Mesenchymal stem cell (in vitro differentiated cells and primary cell): ENCODE data around the gene GLCE.

Experiments used
- DNase-seq: peaks from one replicate; pipeline ENCODE4 v3.0.0-alpha.2; 2013
- H2AFZ ChIP-seq: one replicate; pipeline ENCODE4 v1.6.1; 2013; ENCODE audit warnings: low read depth, mild to moderate bottlenecking, control low read depth, inconsistent platforms, low read length, moderate library complexity
- H2AK5ac ChIP-seq: 2 replicates; pipeline ENCODE4 v1.6.1; 2013; ENCODE audit warnings: low read length, moderate library complexity, mild to moderate bottlenecking, inconsistent platforms; ENCODE audit not compliant: severe bottlenecking
- H2BK120ac ChIP-seq: one replicate; pipeline ENCODE4 v1.6.1; 2013; ENCODE audit warnings: low read depth, mild to moderate bottlenecking, inconsistent platforms, low read length, moderate library complexity
- H2BK12ac ChIP-seq, 2 experiments: one replicate each; pipeline ENCODE4 v1.6.1; 2013; ENCODE audit warnings: inconsistent platforms in 2 of 2, low read length in 2 of 2, mild to moderate bottlenecking in 2 of 2, moderate library complexity in 2 of 2, control low read depth in 1 of 2
- H2BK15ac ChIP-seq: one replicate; pipeline ENCODE4 v1.6.1; 2013; ENCODE audit warnings: mild to moderate bottlenecking, low read depth, inconsistent platforms; ENCODE audit not compliant: poor library complexity, severe bottlenecking
- H2BK5ac ChIP-seq: 2 replicates; pipeline ENCODE4 v1.6.1; 2013; ENCODE audit warnings: low read depth, mild to moderate bottlenecking, low read length, control low read depth, inconsistent platforms; ENCODE audit not compliant: poor library complexity, severe bottlenecking
- H3K14ac ChIP-seq, 2 experiments: one replicate each; pipeline ENCODE4 v1.6.1; 2013; ENCODE audit warnings: inconsistent platforms in 2 of 2, low read length in 2 of 2, control low read depth in 1 of 2, mild to moderate bottlenecking in 1 of 2, moderate library complexity in 1 of 2
- H3K18ac ChIP-seq, 2 experiments: one replicate each; pipeline ENCODE4 v1.6.1; 2013; ENCODE audit warnings: inconsistent platforms in 2 of 2, low read length in 2 of 2, control low read depth in 1 of 2, low read depth in 1 of 2, mild to moderate bottlenecking in 1 of 2
- H3K23ac ChIP-seq, 2 experiments: one replicate each; pipeline ENCODE4 v1.6.1; 2013; ENCODE audit warnings: inconsistent platforms in 2 of 2, low read length in 2 of 2, mild to moderate bottlenecking in 2 of 2, moderate library complexity in 2 of 2, control low read depth in 1 of 2
- H3K27ac ChIP-seq: 2 replicates; pipeline ENCODE4 v1.5.1; 2013; ENCODE audit warnings: mild to moderate bottlenecking, moderate library complexity, low read length, control low read depth, inconsistent platforms; ENCODE audit not compliant: poor library complexity, severe bottlenecking
- H3K27me3 ChIP-seq, 2 experiments: 2 replicates each; pipeline versions ENCODE4 v1.6.1 to v1.7.0; 2013; ENCODE audit warnings: low read length in 2 of 2, mild to moderate bottlenecking in 2 of 2, moderate library complexity in 2 of 2, control low read depth in 1 of 2, inconsistent platforms in 1 of 2; ENCODE audit not compliant: control insufficient read depth in 1 of 2, insufficient read depth in 1 of 2
- H3K36me3 ChIP-seq, 2 experiments: 2 replicates each; pipeline versions ENCODE4 v1.6.1 to v1.7.0; 2013; ENCODE audit warnings: low read length in 2 of 2, control low read depth in 1 of 2, inconsistent platforms in 1 of 2, low read depth in 1 of 2, mild to moderate bottlenecking in 1 of 2; ENCODE audit not compliant: insufficient read depth in 2 of 2, control insufficient read depth in 1 of 2
- H3K4ac ChIP-seq, 2 experiments: one replicate each; pipeline ENCODE4 v1.6.1; 2013; ENCODE audit warnings: inconsistent platforms in 2 of 2, low read length in 2 of 2, mild to moderate bottlenecking in 2 of 2, moderate library complexity in 2 of 2, control low read depth in 1 of 2, low read depth in 1 of 2
- H3K4me1 ChIP-seq: 2 replicates; pipeline ENCODE4 v1.6.1; 2013; ENCODE audit warnings: low read depth, low read length, control low read depth; ENCODE audit not compliant: control insufficient read depth, insufficient read depth
- H3K4me2 ChIP-seq: 2 replicates; pipeline ENCODE4 v1.6.1; 2013; ENCODE audit warnings: low read length, mild to moderate bottlenecking, inconsistent platforms; ENCODE audit not compliant: poor library complexity, severe bottlenecking
- H3K4me3 ChIP-seq, 2 experiments: 2 replicates each; pipeline versions ENCODE4 v1.5.1 to v1.7.0; 2013; ENCODE audit warnings: low read length in 2 of 2, mild to moderate bottlenecking in 2 of 2, control low read depth in 1 of 2, low read depth in 1 of 2; ENCODE audit not compliant: insufficient read depth in 1 of 2
- H3K79me1 ChIP-seq: replicated peaks from 2 replicates; pipeline ENCODE4 v1.6.1; 2013; ENCODE audit warnings: mild to moderate bottlenecking, control low read depth, low read length, inconsistent platforms; ENCODE audit not compliant: poor library complexity, severe bottlenecking
- H3K9ac ChIP-seq: 2 replicates; pipeline ENCODE4 v1.7.0; 2013; ENCODE audit warnings: mild to moderate bottlenecking, low read length, moderate library complexity
- H3K9me3 ChIP-seq: 2 replicates; pipeline ENCODE4 v1.7.0; 2013; ENCODE audit warnings: mild to moderate bottlenecking, low read length; ENCODE audit not compliant: control insufficient read depth
- H4K8ac ChIP-seq: one replicate; pipeline ENCODE4 v1.6.1; 2013; ENCODE audit warnings: inconsistent platforms, mild to moderate bottlenecking, low read length, moderate library complexity
- H4K91ac ChIP-seq: one replicate; pipeline ENCODE4 v1.6.1; 2013; ENCODE audit warnings: mild to moderate bottlenecking, low read length, inconsistent platforms
- WGBS: methylation state at CpG from one replicate; pipeline ENCODE4 v1.1.7; 2013; ENCODE audit warnings: mixed read lengths; 5-methylcytosine and 5-hydroxymethylcytosine counted together

The GLCE gene

DNA sequence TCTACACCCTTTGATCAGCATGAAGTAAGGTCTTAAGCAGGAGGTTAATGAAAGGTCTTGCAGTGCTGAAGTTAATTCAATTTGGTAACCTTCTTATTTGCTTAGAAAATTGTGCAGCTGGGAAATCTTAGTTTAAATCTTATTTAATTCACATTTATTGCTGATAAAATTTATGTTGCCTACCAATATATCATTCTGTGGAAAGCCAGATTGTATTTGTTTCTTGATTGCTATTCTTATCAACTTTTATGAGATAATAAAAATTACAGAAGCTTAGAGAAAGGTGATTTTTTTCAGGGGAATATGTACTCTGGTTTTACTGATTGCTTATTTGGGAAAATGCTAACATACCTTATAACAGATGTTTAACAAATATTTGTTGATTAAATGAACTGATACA lies 74.2 kb downstream of the GLCE start:
- no peak overlapping the region for H3K9ac ChIP-seq
- H3K4me2 ChIP-seq: no peak overlapping the region
- H3K36me3 ChIP-seq: no peaks in the 10 kb centered on the region
- H2AK5ac ChIP-seq: no peak overlapping the region
- no peaks in the 10 kb centered on the region for H3K4me1 ChIP-seq
- H2BK15ac ChIP-seq: no peak overlapping the region
- no peaks in the 10 kb centered on the region for H3K79me1 ChIP-seq
- no peak overlapping the region for H3K23ac ChIP-seq
- H2BK5ac ChIP-seq: no peak overlapping the region
- no peak overlapping the region for H3K27ac ChIP-seq
- H3K4ac ChIP-seq: no peak overlapping the region
- no peaks in the 10 kb centered on the region for H3K27me3 ChIP-seq
- H4K8ac ChIP-seq: no peak overlapping the region
- no peak overlapping the region for H3K14ac ChIP-seq
- no peak overlapping the region for H2AFZ ChIP-seq
- no peak for DNase-seq
- H3K18ac ChIP-seq: no peak overlapping the region
- peaks cover 7% of the 10 kb centered on the region for H3K9me3 ChIP-seq
- H3K4me3 ChIP-seq: no peak overlapping the region
- no peak overlapping the region for H2BK120ac ChIP-seq
- H4K91ac ChIP-seq: no peak overlapping the region
- H2BK12ac ChIP-seq: no peak overlapping the region

DNA sequence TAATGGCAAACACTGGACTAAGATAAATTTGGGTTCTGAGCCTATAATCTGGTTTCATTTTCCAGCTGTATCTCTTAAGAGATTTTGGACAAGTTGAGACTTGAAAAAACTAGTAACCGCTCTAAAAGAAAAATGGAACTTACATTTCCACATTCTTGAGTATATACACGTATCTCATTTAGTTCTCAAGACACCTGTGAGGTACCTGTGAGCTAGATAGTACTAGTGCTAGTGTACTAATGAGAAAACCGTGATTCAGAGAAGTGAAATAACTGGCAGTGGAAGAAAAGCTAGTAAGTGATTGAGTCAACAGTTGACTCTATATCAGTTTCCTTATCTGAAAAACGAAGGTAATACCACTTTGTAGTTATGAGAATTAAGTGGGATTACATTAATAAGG lies 76.1 kb downstream of the GLCE start:
- Histone ChIP-seq H3K27me3 (no peaks in the 10 kb centered on the region), H2AFZ (no peak overlapping the region), H3K18ac (no peak overlapping the region), H2BK120ac (no peak overlapping the region), H2AK5ac (no peak overlapping the region), H2BK5ac (no peak overlapping the region), H3K4me2 (no peak overlapping the region), H3K9ac (no peak overlapping the region), H2BK15ac (no peak overlapping the region), H4K91ac (no peak overlapping the region), H4K8ac (no peak overlapping the region), H3K9me3 (peaks cover 7% of the 10 kb centered on the region), H3K23ac (no peak overlapping the region), H3K4me3 (no peak overlapping the region), H3K4me1 (no peaks in the 10 kb centered on the region), H3K36me3 (no peaks in the 10 kb centered on the region), H3K14ac (no peak overlapping the region), H3K79me1 (no peaks in the 10 kb centered on the region), H3K4ac (no peak overlapping the region), H2BK12ac (no peak overlapping the region), H3K27ac (no peak overlapping the region)
- WGBS: 87% methylated on average over 2 of the region's 4 CpGs
- DNase-seq: no peak

- Histone ChIP-seq H3K9ac (no peak overlapping the region), H2BK12ac (no peak overlapping the region), H2BK15ac (no peak overlapping the region), H3K18ac (no peak overlapping the region), H3K14ac (no peak overlapping the region), H3K4me3 (no peak overlapping the region), H3K27ac (no peak overlapping the region), H2AK5ac (no peak overlapping the region), H3K36me3 (no peaks in the 10 kb centered on the region), H3K23ac (no peak overlapping the region), H4K91ac (no peak overlapping the region), H2BK5ac (no peak overlapping the region), H3K27me3 (no peaks in the 10 kb centered on the region), H3K4ac (no peak overlapping the region), H2AFZ (no peak overlapping the region), H3K4me2 (no peak overlapping the region), H2BK120ac (no peak overlapping the region), H3K9me3 (peaks cover 7% of the 10 kb centered on the region), H3K79me1 (no peaks in the 10 kb centered on the region), H3K4me1 (no peaks in the 10 kb centered on the region), H4K8ac (no peak overlapping the region)
- no CpG with 5 or more reads among the region's 1 CpG for WGBS
- DNase-seq: no peak
Observed at GRCh38 chr15:69237718-69238117, 77.3 kb downstream of the GLCE start.

- Histone ChIP-seq H2AK5ac (no peak overlapping the region), H2BK12ac (no peak overlapping the region), H3K79me1 (no peaks in the 10 kb centered on the region), H3K23ac (no peak overlapping the region), H3K14ac (no peak overlapping the region), H3K9me3 (no peaks in the 10 kb centered on the region), H2BK120ac (no peak overlapping the region), H3K4me2 (no peak overlapping the region), H3K9ac (no peak overlapping the region), H3K18ac (no peak overlapping the region), H2BK5ac (no peak overlapping the region), H3K4ac (no peak overlapping the region), H3K27me3 (no peaks in the 10 kb centered on the region), H3K36me3 (no peaks in the 10 kb centered on the region), H4K8ac (no peak overlapping the region), H2AFZ (no peak overlapping the region), H3K4me3 (no peak overlapping the region), H2BK15ac (no peak overlapping the region), H3K27ac (no peak overlapping the region), H4K91ac (no peak overlapping the region), H3K4me1 (no peaks in the 10 kb centered on the region)
- 33% methylated on average over 2 of the region's 2 CpGs for WGBS
- DNase-seq: no peak
Observed at GRCh38 chr15:69244798-69245197, 84.4 kb downstream of the GLCE start.
